ENCODE measurements around the gene RALA. TPM values are rescaled to one million over a fixed set of nuclear protein-coding genes. Genes with fewer than 3 reads are reported as not detected.
A peak's percentile ranks its signal among the peaks of the same experiment; 100 is the strongest.

Gene RALA
- total and polyA plus RNA-seq, 10 of the 15 experiments (the other 5 are each of a cell fraction or from before 2014, with no cell fraction given) = 7.5 to 53.3 (median 23.1) TPM

DNA sequence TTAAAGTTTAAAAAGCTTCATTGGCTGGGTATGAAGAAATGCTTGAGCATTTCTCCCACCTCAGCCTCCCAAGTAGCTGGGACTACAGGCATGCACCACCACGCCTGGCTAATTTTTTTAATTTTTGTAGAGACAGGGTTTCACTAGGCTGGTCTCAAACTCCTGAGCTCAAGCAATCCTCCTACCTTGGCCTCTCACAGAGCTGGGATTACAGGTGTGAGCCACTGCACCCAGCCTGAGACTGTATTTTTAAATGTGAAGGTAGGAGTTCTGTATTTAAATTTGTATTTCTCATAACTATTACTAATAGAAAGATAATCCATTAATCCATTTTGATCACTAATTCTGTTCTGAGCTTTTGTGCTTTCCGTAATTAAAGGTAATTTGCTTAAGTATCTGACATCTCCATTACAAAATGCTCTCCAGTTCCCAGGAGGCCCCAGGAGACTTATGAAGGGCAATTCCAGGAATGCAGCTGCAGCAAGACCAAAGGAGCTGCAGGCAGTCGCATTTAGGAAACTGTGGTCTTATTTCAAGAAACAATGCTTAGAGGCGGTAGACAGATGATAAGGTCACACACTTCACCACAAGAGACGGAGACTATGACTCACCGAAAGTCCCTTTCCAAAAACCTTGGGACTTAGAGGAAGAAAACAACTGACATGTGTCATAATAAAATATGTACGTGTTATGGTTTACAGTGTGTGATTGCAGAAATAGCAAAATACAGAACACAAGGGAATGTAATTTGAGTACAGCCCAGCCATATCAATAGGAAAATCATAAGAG is 33.9 kb upstream of the RALA start (continued):
- TF ChIP-seq CREB1 (IDR thresholded peaks at IDR 0.05; ENCODE audit: low read depth) = peak; percentile 50
- no peak for TF ChIP-seq ZNF622 (IDR thresholded peaks at IDR 0.05)
- TF ChIP-seq DPF2 (IDR thresholded peaks at IDR 0.05) = peak; percentile 94
- no peak for TF ChIP-seq RCOR1 (conservative IDR thresholded peaks at IDR 0.05; ENCODE audit: low read depth, low read length)
- TF ChIP-seq GATAD2B (conservative IDR thresholded peaks at IDR 0.05; ENCODE audit: low read depth) = peak; percentile 78
- no peak for TF ChIP-seq ESRRA (IDR thresholded peaks at IDR 0.05; ENCODE audit: low read length)
- peak; percentile 70 for TF ChIP-seq BCL11A (IDR thresholded peaks at IDR 0.05; ENCODE audit: low read depth, low read length)
- TF ChIP-seq, protein P1, sequence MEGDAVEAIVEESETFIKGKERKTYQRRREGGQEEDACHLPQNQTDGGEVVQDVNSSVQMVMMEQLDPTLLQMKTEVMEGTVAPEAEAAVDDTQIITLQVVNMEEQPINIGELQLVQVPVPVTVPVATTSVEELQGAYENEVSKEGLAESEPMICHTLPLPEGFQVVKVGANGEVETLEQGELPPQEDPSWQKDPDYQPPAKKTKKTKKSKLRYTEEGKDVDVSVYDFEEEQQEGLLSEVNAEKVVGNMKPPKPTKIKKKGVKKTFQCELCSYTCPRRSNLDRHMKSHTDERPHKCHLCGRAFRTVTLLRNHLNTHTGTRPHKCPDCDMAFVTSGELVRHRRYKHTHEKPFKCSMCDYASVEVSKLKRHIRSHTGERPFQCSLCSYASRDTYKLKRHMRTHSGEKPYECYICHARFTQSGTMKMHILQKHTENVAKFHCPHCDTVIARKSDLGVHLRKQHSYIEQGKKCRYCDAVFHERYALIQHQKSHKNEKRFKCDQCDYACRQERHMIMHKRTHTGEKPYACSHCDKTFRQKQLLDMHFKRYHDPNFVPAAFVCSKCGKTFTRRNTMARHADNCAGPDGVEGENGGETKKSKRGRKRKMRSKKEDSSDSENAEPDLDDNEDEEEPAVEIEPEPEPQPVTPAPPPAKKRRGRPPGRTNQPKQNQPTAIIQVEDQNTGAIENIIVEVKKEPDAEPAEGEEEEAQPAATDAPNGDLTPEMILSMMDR (IDR thresholded peaks at IDR 0.05 in 2 of 3, conservative IDR thresholded peaks at IDR 0.05 in 1 of 3; ENCODE audit: control insufficient read depth in 2 of 3, extremely low read depth in 1 of 3, insufficient read depth in 1 of 3, low read depth in 3 of 3, low read length in 3 of 3) = no peak
- TF ChIP-seq SREBF2 (IDR thresholded peaks at IDR 0.05; ENCODE audit: low read length) = no peak
- TF ChIP-seq, protein P2, sequence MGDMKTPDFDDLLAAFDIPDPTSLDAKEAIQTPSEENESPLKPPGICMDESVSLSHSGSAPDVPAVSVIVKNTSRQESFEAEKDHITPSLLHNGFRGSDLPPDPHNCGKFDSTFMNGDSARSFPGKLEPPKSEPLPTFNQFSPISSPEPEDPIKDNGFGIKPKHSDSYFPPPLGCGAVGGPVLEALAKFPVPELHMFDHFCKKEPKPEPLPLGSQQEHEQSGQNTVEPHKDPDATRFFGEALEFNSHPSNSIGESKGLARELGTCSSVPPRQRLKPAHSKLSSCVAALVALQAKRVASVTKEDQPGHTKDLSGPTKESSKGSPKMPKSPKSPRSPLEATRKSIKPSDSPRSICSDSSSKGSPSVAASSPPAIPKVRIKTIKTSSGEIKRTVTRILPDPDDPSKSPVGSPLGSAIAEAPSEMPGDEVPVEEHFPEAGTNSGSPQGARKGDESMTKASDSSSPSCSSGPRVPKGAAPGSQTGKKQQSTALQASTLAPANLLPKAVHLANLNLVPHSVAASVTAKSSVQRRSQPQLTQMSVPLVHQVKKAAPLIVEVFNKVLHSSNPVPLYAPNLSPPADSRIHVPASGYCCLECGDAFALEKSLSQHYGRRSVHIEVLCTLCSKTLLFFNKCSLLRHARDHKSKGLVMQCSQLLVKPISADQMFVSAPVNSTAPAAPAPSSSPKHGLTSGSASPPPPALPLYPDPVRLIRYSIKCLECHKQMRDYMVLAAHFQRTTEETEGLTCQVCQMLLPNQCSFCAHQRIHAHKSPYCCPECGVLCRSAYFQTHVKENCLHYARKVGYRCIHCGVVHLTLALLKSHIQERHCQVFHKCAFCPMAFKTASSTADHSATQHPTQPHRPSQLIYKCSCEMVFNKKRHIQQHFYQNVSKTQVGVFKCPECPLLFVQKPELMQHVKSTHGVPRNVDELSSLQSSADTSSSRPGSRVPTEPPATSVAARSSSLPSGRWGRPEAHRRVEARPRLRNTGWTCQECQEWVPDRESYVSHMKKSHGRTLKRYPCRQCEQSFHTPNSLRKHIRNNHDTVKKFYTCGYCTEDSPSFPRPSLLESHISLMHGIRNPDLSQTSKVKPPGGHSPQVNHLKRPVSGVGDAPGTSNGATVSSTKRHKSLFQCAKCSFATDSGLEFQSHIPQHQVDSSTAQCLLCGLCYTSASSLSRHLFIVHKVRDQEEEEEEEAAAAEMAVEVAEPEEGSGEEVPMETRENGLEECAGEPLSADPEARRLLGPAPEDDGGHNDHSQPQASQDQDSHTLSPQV (IDR thresholded peaks at IDR 0.05) = no peak
- TF ChIP-seq SRF (IDR thresholded peaks at IDR 0.05; ENCODE audit: low read depth in 2 of 2, low read length in 2 of 2) = no peak
- peak; percentile 86; the same call in 1 of the 2 replicates for TF ChIP-seq MTA3 (IDR thresholded peaks at IDR 0.05; ENCODE audit: borderline replicate concordance, low read length)
- TF ChIP-seq RFX5 (IDR thresholded peaks at IDR 0.05; ENCODE audit: low read depth, low read length) = no peak
- TF ChIP-seq, protein P3, sequence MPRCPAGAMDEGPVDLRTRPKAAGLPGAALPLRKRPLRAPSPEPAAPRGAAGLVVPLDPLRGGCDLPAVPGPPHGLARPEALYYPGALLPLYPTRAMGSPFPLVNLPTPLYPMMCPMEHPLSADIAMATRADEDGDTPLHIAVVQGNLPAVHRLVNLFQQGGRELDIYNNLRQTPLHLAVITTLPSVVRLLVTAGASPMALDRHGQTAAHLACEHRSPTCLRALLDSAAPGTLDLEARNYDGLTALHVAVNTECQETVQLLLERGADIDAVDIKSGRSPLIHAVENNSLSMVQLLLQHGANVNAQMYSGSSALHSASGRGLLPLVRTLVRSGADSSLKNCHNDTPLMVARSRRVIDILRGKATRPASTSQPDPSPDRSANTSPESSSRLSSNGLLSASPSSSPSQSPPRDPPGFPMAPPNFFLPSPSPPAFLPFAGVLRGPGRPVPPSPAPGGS (IDR thresholded peaks at IDR 0.05; ENCODE audit: borderline replicate concordance, insufficient read depth, low read depth, low read length, poor library complexity, severe bottlenecking) = peak; percentile 57
- TF ChIP-seq SMAD1 (IDR thresholded peaks at IDR 0.05; ENCODE audit: low read depth, partially characterized antibody) = peak; percentile 47
- no peak for TF ChIP-seq PAX8 (IDR thresholded peaks at IDR 0.05)
- no peak for TF ChIP-seq ZZZ3 (IDR thresholded peaks at IDR 0.05; ENCODE audit: control insufficient read depth, insufficient read length, low read depth)
- peak; percentile 66 for TF ChIP-seq TCF12 (IDR thresholded peaks at IDR 0.05; ENCODE audit: low read depth, low read length)
- TF ChIP-seq NFYB (IDR thresholded peaks at IDR 0.05; ENCODE audit: insufficient read depth, low read depth, low read length) = no peak
- TF ChIP-seq, protein P4, sequence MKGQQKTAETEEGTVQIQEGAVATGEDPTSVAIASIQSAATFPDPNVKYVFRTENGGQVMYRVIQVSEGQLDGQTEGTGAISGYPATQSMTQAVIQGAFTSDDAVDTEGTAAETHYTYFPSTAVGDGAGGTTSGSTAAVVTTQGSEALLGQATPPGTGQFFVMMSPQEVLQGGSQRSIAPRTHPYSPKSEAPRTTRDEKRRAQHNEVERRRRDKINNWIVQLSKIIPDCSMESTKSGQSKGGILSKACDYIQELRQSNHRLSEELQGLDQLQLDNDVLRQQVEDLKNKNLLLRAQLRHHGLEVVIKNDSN (IDR thresholded peaks at IDR 0.05; ENCODE audit: borderline replicate concordance, extremely low read length, insufficient read depth, low read depth, low read length) = no peak
- TF ChIP-seq PML (IDR thresholded peaks at IDR 0.05; ENCODE audit: low read length) = peak; percentile 28; the same call in 1 of the 2 replicates
- TF ChIP-seq GABPA (IDR thresholded peaks at IDR 0.05; ENCODE audit: low read depth) = peak; percentile 43; the same call in 1 of the 2 replicates
- TF ChIP-seq IRF4 (IDR thresholded peaks at IDR 0.05; ENCODE audit: low read depth, low read length) = peak; percentile 72; the same call in 1 of the 2 replicates
